ENCODE results near the gene CCDC97. TPM values are rescaled to one million over a fixed set of nuclear protein-coding genes. Genes with fewer than 3 reads are reported as not detected.

Gene CCDC97
- total RNA-seq, 4 donors from 2014 or later, result 17.9 to 33.0 (median 29.6) TPM

GRCh38 chr19:41309180-41310032 is 566 bp upstream of the CCDC97 start:
- DNase-seq, result peak in 1 of 3 donors; percentile 65
- no peaks in the 10 kb centered on the region for H3K9me3 ChIP-seq
- H3K36me3 ChIP-seq, result peaks cover 0 to 39% (median 0%) of the 10 kb centered on the region in 3 donors
- no peaks in the 10 kb centered on the region for H3K27me3 ChIP-seq
- peaks cover 0 to 29% (median 17%) of the 10 kb centered on the region in 4 donors for H3K4me1 ChIP-seq
- H3K27ac ChIP-seq, result peak overlapping the region; percentile 93 to 97 (median 96)
- TF ChIP-seq POLR2A (IDR thresholded peaks at IDR 0.05), result no peak
- TF ChIP-seq CTCF (IDR thresholded peaks at IDR 0.05), result peak in 1 of 6 experiments; percentile 3
- peak overlapping the region; percentile 71 to 92 (median 86) for H3K4me3 ChIP-seq

GRCh38 chr19:41311072-41311471 is 1.1 kb downstream of the CCDC97 start:
- Histone ChIP-seq H3K27ac (peak overlapping the region in 1 of 4 donors; percentile 97), H3K27me3 (no peaks in the 10 kb centered on the region), H3K4me1 (peaks cover 0 to 29% (median 17%) of the 10 kb centered on the region in 4 donors), H3K36me3 (peaks cover 0 to 38% (median 0%) of the 10 kb centered on the region in 3 donors), H3K4me3 (peak overlapping the region; percentile 71 to 92 (median 86)), H3K9me3 (no peaks in the 10 kb centered on the region)
- TF ChIP-seq POLR2A (IDR thresholded peaks at IDR 0.05) (no peak), CTCF (IDR thresholded peaks at IDR 0.05) (no peak)
- no peak for DNase-seq

DNA sequence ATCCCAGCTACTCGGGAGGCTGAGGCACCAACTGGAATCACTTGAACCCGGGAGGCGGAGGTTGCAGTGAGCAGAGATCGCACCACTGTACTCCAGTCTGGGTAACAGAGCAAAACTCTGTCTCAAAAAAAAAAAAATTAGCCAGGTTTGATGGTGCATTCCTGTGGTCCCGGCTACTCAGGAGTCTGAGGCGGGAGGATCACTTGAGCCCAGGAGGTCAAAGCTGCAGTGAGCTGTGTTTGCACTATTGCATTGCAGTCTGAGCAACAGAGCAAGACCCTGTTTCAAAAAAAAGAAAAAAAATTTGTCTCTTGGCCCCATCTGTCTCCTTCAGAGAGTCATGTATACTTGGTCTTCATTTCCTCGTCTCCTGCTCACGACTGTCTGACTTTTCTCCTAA is 1.6 kb downstream of the CCDC97 start:
- H3K27me3 ChIP-seq, result no peaks in the 10 kb centered on the region
- H3K4me1 ChIP-seq, result peaks cover 0 to 29% (median 17%) of the 10 kb centered on the region in 4 donors
- peaks cover 0 to 38% (median 0%) of the 10 kb centered on the region in 3 donors for H3K36me3 ChIP-seq
- H3K4me3 ChIP-seq, result no peak overlapping the region
- TF ChIP-seq CTCF (IDR thresholded peaks at IDR 0.05) (no peak), POLR2A (IDR thresholded peaks at IDR 0.05) (no peak)
- no peaks in the 10 kb centered on the region for H3K9me3 ChIP-seq
- DNase-seq, result no peak
- no peak overlapping the region for H3K27ac ChIP-seq

GRCh38 chr19:41316306-41316920 is 6.4 kb downstream of the CCDC97 start:
- Histone ChIP-seq H3K9me3 (no peaks in the 10 kb centered on the region), H3K36me3 (peaks cover 0 to 82% (median 0%) of the 10 kb centered on the region in 3 donors), H3K4me1 (peaks cover 0 to 4% (median under 1%) of the 10 kb centered on the region in 4 donors), H3K27me3 (no peaks in the 10 kb centered on the region), H3K4me3 (no peak overlapping the region), H3K27ac (no peak overlapping the region)
- TF ChIP-seq CTCF (IDR thresholded peaks at IDR 0.05), result no peak
- TF ChIP-seq POLR2A (IDR thresholded peaks at IDR 0.05), result no peak
- no peak for DNase-seq

DNA sequence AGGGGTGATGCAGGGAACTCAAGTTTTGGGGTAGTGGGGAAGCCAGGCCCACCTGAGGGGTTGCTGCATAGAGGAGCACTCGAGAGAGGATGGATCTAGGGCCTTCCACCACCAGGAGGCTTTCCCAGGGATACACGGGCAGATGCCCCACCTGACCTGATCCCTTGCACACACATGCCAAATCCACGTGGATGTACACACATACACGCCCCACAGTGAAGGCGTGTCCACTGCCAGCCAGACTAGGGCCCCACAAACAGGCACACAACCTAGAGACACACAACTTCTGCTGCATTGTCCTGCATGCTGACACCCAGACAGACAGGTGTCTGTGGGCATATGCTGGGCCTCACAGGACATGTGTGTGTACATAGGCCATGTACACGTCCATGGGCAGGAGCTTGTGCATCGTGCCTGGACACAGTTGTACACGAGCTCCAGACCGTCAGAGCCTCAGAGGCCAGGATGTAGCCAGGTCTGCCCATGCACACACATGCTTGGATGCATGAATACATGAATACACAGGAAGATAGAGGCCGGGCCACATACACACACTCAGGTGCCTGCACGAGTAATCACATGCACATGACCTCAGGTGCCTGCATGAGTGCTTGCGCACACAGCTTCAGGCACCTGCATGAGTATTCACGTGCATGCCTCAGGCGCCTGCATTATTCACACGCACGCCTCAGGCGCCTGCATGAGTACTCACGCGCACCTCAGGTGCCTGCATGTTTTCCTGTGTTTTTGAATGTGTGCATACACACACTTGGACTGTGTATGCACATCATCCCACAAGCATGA is 8.9 kb downstream of the CCDC97 start:
- Histone ChIP-seq H3K36me3 (peaks cover 0 to 74% (median 0%) of the 10 kb centered on the region in 3 donors), H3K4me3 (no peak overlapping the region), H3K27me3 (no peaks in the 10 kb centered on the region), H3K27ac (no peak overlapping the region), H3K9me3 (no peaks in the 10 kb centered on the region), H3K4me1 (peaks cover 0 to 25% (median 11%) of the 10 kb centered on the region in 4 donors)
- TF ChIP-seq CTCF (IDR thresholded peaks at IDR 0.05) (no peak), POLR2A (IDR thresholded peaks at IDR 0.05) (no peak)
- DNase-seq, result no peak
